ENCODE results near the gene PRODH2.
"Not testable (repeated sequence)": the region's sequence is repeated elsewhere in the genome, so short reads cannot be mapped to it uniquely, and the experiment has no call there.

Gene PRODH2

GRCh38 chr19:35843676-35844481 is 31.2 kb upstream of the PRODH2 start:
- DNase-seq (ENCODE audit: low read depth in 2 of 2), result no peak

- DNase-seq (ENCODE audit: low read depth in 2 of 2), result no peak
These were observed 30.1 kb upstream of the PRODH2 start for GRCh38 chr19:35842666-35843272.

- no peak for DNase-seq (ENCODE audit: low read depth in 2 of 2)
These were observed 29.4 kb upstream of the PRODH2 start for GRCh38 chr19:35841961-35842595.

GRCh38 chr19:35836096-35836495 is 23.5 kb upstream of the PRODH2 start:
- not testable (repeated sequence) for DNase-seq (ENCODE audit: low read depth in 2 of 2)

- no peak for DNase-seq (ENCODE audit: low read depth in 2 of 2)
These were observed 21.3 kb upstream of the PRODH2 start for GRCh38 chr19:35833972-35834371.

DNA sequence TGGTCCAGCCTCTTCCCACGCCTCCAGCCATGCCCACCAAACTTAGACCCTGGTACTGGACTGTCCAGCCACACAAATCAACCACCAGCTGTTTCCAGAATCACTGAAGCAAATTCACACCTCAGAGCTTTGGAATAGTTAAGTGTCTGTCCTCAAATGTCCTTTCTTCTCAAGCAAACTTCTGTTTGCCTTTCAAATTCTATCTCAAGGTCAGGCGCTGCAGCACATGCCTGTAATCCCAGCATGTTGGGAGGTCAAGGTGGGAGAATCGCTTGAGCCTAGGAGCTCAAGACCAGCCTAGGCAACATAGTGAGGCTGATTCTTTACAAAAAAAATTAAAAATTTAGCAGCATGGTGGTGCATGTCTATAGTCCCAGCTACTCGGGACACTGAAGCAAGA is 19.4 kb upstream of the PRODH2 start:
- DNase-seq (ENCODE audit: low read depth in 2 of 2), result no peak

DNA sequence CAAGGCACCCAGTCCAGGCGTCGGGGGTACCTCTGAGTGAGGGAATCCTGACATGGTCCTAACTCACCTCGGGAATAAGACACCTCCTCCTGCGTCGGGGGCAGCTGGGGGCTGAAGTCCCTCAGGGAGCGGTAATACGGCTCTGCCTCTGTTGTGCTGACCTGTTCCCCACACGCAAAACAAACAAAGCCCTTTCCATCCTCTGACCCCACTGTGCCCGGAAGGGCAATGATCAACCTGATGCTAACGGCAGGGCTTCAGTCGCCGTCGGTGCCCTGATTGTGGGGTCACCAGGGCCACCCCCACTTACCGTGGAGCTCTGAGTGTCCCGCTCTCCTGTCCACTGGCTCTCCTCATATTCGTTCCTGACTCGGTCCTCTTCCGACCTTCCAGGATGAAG is 18.3 kb upstream of the PRODH2 start:
- DNase-seq (ENCODE audit: low read depth in 2 of 2), result no peak

- DNase-seq (ENCODE audit: low read depth in 2 of 2), result peak; percentile 19 to 40
These were observed 16.2 kb upstream of the PRODH2 start for GRCh38 chr19:35828692-35829301.

GRCh38 chr19:35824150-35824549 is 11.5 kb upstream of the PRODH2 start:
- DNase-seq (ENCODE audit: low read depth in 2 of 2), result no peak

DNA sequence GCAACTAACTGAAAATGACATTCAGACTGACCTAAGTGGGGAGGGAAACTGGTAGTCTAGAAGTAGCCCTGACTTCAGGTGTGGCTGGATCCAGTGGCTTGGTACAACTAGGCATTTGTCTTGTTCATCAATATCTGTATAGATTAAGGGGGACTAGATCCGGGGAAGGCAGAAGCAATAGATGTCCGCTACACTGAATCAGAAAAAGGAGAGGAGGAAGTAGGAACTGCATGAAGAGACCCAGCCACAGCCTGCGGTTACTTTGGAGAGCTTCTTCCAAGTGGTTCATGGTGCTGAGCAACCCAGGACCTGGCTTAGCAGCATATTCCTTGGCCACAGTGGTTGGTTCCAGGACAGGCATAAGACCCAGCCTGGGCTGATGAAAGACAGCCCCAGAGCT is 9.9 kb upstream of the PRODH2 start:
- no peak for DNase-seq (ENCODE audit: low read depth in 2 of 2)

DNA sequence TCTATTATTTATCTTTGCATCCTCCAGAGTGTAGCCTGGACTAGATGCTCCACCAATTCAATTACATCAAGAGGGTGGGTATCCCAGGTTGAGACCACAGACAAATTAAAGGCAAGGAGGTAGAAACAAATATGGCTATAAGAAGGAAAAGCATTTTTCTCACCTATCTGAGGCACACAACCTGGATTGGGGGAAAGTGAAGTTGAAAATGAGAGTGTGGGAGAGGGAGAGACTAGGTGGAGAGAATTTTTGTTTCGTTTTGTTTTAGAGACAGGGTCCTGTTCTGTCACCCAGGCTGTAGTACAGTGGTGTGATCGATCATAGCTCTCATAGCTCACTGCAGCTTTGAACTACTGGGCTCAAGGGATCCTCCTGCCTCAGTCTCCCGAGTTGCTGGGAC is 5.8 kb upstream of the PRODH2 start:
- no peak for DNase-seq (ENCODE audit: low read depth in 2 of 2)

- no peak for DNase-seq (ENCODE audit: low read depth in 2 of 2)
These were observed 4.2 kb upstream of the PRODH2 start for GRCh38 chr19:35816846-35817245.

DNA sequence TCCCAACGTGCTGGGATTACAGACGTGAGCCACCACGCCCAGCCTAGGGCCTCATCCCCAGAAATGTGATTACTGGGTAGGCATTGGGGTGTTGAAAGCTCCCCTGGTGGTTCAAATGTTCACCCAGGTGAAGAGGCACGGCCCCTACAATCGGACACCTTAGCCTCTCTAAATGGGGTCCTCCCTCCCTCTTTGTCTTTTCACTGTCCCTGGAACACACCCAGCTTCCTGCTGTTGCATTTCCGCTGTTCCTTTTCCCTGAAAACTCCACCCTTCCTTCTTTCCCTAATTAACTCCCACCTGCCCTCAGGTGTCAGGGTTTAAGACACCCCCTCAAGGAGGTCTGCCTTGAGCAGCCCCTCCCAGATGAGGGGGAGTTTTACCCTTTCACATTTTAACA is 3.6 kb upstream of the PRODH2 start:
- no peak for DNase-seq (ENCODE audit: low read depth in 2 of 2)

DNA sequence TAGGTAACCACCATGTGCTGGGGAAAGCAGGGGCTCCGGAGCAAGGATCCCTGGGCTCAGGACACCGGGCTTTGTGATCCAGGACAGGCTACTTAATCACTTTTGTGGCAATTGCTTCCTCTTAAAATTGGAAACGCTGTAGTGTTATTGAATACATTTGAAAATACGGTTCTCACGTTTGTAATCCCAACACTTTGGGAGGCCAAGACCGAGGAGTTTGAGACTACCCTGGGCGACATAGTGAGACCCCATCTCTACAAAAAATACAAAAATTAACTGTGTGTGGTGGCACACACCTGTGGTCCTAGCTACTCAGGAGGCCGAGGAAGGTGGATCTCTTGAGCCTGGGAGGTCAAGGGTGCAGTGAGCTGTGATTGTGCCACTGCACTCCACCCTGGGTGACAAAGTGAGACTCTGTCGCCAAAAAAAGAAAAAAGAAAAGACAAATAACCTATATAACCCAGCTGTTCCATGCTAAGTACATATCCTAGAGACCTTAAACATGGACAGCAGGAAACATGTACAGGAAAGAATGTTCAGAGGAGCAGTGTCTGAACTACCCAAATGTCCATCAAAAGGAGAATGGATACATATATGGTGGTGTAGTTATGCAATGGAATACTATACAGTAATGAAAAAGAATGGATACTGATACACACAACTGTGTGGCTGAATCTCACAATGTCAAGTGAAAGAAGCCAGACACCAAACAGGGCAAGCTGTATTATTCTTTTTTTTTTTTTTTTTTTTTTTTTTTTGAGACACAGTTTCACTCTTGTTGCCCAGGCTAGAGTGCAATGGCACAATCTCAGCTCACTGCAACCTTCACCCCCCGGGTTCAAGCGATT is 622 bp upstream of the PRODH2 start:
- no peak for DNase-seq (ENCODE audit: low read depth in 2 of 2)

- DNase-seq (ENCODE audit: low read depth in 2 of 2), result no peak
These were observed 1.1 kb downstream of the PRODH2 start for GRCh38 chr19:35811317-35812219.

GRCh38 chr19:35807633-35808032 is 5.0 kb downstream of the PRODH2 start:
- no peak for DNase-seq (ENCODE audit: low read depth in 2 of 2)

DNA sequence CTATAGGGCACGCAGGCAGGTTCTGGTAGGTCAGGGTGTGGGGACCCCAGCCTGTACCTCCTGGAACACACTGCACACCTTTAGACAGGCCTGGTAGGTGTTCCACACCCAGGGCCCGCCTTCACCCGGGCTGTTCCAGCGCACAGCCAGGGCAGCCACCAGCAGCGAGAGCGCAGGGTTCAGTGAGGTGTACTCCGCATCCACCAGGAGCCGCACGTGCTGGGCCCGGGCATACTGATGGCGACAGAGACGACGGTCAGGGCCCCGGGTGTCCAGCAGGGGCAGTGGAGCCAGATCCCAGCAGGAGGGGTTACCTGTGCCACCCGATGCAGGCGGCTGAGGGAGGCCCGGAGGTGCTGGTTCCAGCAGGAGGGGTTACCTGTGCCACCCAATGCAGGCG is 6.0 kb downstream of the PRODH2 start:
- no peak for DNase-seq (ENCODE audit: low read depth in 2 of 2)

- no peak for DNase-seq (ENCODE audit: low read depth in 2 of 2)
These were observed 7.0 kb downstream of the PRODH2 start for GRCh38 chr19:35805526-35806102.

GRCh38 chr19:35801828-35802227 is 10.8 kb downstream of the PRODH2 start:
- no peak for DNase-seq (ENCODE audit: low read depth in 2 of 2)

DNA sequence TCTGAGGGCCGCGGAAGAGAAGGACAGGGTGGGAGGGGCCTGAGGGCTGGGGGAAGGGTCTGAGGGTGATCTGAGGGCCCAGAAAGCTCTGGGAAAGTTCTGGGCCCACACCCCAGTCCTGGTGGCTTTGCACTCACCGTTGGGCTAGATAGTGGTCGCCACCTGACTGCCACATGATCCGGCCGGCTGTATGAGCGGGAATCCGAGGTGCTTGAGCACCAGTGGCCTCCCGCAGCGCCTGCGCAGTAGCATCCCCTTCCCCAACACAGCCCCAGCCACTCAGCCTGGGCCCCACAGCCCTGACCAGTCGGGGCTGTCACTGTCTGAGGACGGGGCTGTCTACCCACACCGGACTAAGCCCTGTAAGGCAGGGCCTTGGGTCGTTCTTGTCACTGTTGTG is 15.0 kb downstream of the PRODH2 start:
- no peak for DNase-seq (ENCODE audit: low read depth in 2 of 2)

All from stimulated activated CD4-positive, alpha-beta T cell treated with anti-CD3 and anti-CD28 coated beads, Interleukin-15, amount 100 ng/mL, for 48 hours (primary cell).